H1 (cell line): ENCODE results near the gene RFX3. TPM values are rescaled to one million over a fixed set of nuclear protein-coding genes. Genes with fewer than 3 reads are reported as not detected.

Experiments used
- CTCF ChIA-PET: fragments of 300-600 bp; sonication (Branson Sonifier 250); formaldehyde crosslinking; loops from one replicate; lab custom pipeline; 2021; ENCODE audit not compliant: partially characterized antibody; lab: Charles Lee
- POLR2A ChIA-PET: fragments of 300-600 bp; sonication (Branson Sonifier 250); formaldehyde crosslinking; loops from one replicate; lab custom pipeline; 2021; ENCODE audit warnings: inconsistent platforms; ENCODE audit not compliant: partially characterized antibody; lab: Charles Lee
- DNase-seq, 2 experiments: peaks; one replicate each; pipeline versions ENCODE4 v3.0.0 to v3.0.0-alpha.2; 2010 to 2022; ENCODE audit warnings: low spot score in 2 of 2, low read depth in 1 of 2, mixed read lengths in 1 of 2
- FAIRE-seq: peaks from 2 replicates; lab custom pipeline; 2011; peaks lifted over from hg19 to GRCh38; lab: Jason Lieb, UNC
- H2AFZ ChIP-seq: 2 replicates; pipeline ENCODE4 v1.8.1; 2012; ENCODE audit warnings: low read length, inconsistent platforms
- H2AK5ac ChIP-seq: 2 replicates; pipeline ENCODE4 v1.6.1; 2013; ENCODE audit warnings: low read depth, low read length
- H2BK120ac ChIP-seq: replicated peaks from 2 replicates; pipeline ENCODE3; 2013; ENCODE audit warnings: low read depth, low read length, inconsistent platforms
- H2BK12ac ChIP-seq: 2 replicates; pipeline ENCODE4 v1.6.1; 2013; ENCODE audit warnings: low read depth, low read length
- H2BK15ac ChIP-seq: 2 replicates; pipeline ENCODE4 v1.6.1; 2013; ENCODE audit warnings: low read length
- H2BK20ac ChIP-seq: 2 replicates; pipeline ENCODE4 v1.6.1; 2013; ENCODE audit warnings: low read length
- H2BK5ac ChIP-seq: 2 replicates; pipeline ENCODE4 v1.6.1; 2013; ENCODE audit warnings: low read depth, low read length
- H3K14ac ChIP-seq: 2 replicates; pipeline ENCODE4 v1.6.1; 2013; ENCODE audit warnings: inconsistent platforms; ENCODE audit not compliant: insufficient read length
- H3K18ac ChIP-seq: 2 replicates; pipeline ENCODE4 v1.6.1; 2013; ENCODE audit warnings: low read length; ENCODE audit errors: extremely low read depth
- H3K23ac ChIP-seq: 2 replicates; pipeline ENCODE4 v1.6.1; 2013; ENCODE audit warnings: inconsistent platforms; ENCODE audit not compliant: insufficient read length
- H3K23me2 ChIP-seq: 2 replicates; pipeline ENCODE4 v1.6.1; 2013; ENCODE audit warnings: low read depth, low read length
- H3K27ac ChIP-seq: 2 replicates; pipeline ENCODE4 v1.6.1; 2011; ENCODE audit warnings: low read depth, low read length, inconsistent platforms
- H3K27me3 ChIP-seq, 4 experiments: replicated peaks in 1 of 4; 1 replicate in 1 of 4; 2 replicates in 3 of 4; pipeline versions ENCODE4 v1.6.1 to v1.8.1; 2011 to 2013; ENCODE audit warnings: low read length in 3 of 4, mild to moderate bottlenecking in 3 of 4, inconsistent platforms in 2 of 4, mixed read lengths in 2 of 4, moderate library complexity in 1 of 4; ENCODE audit not compliant: control insufficient read depth in 3 of 4, insufficient read depth in 3 of 4; ENCODE audit errors: extremely low read depth in 1 of 4
- H3K36me3 ChIP-seq, 4 experiments: 2 replicates each; pipeline versions ENCODE4 v1.6.1 to v1.8.1; 2011 to 2013; ENCODE audit warnings: mild to moderate bottlenecking in 4 of 4, low read length in 3 of 4, moderate library complexity in 2 of 4, control low read depth in 1 of 4, inconsistent platforms in 1 of 4; ENCODE audit not compliant: insufficient read depth in 4 of 4, control insufficient read depth in 2 of 4
- H3K4ac ChIP-seq: replicated peaks from 2 replicates; pipeline ENCODE3; 2013; ENCODE audit warnings: low read length, low read depth, mixed read lengths, inconsistent platforms; ENCODE audit not compliant: insufficient read length
- H3K4me1 ChIP-seq, 4 experiments: replicated peaks in 1 of 4; 1 replicate in 1 of 4; 2 replicates in 3 of 4; pipeline versions ENCODE4 v1.6.1 to v1.8.1; 2011 to 2013; ENCODE audit warnings: low read length in 3 of 4, inconsistent platforms in 2 of 4, mixed read lengths in 1 of 4; ENCODE audit not compliant: insufficient read depth in 4 of 4, control insufficient read depth in 3 of 4
- H3K4me2 ChIP-seq, 2 experiments: 2 replicates each; pipeline versions ENCODE4 v1.6.1 to v1.8.1; 2011 to 2013; ENCODE audit warnings: low read depth in 2 of 2, low read length in 2 of 2, control low read depth in 1 of 2, inconsistent platforms in 1 of 2, mild to moderate bottlenecking in 1 of 2; ENCODE audit not compliant: insufficient read depth in 1 of 2
- H3K4me3 ChIP-seq, 4 experiments: fragments of 200-600, 300-600 bp in 1 of 4; sonication (generic), shearing (Covaris generic), sonication (Bioruptor Twin) in 1 of 4; 2 replicates each; pipeline versions ENCODE4 v1.5.1 to v1.8.1; 2011 to 2016; ENCODE audit warnings: low read length in 4 of 4, low read depth in 3 of 4, control low read depth in 2 of 4, inconsistent platforms in 2 of 4, mild to moderate bottlenecking in 2 of 4, mixed read lengths in 1 of 4, moderate library complexity in 1 of 4; ENCODE audit not compliant: insufficient read depth in 2 of 4; ENCODE audit errors: extremely low read depth in 1 of 4
- H3K56ac ChIP-seq: replicated peaks from 2 replicates; pipeline ENCODE3; 2013; ENCODE audit warnings: low read depth, mild to moderate bottlenecking, mixed read lengths, low read length, inconsistent platforms; ENCODE audit not compliant: insufficient read length
- H3K79me1 ChIP-seq: 2 replicates; pipeline ENCODE4 v1.6.1; 2013; ENCODE audit warnings: low read depth, low read length, control low read depth
- H3K79me2 ChIP-seq, 2 experiments: 2 replicates each; pipeline versions ENCODE4 v1.6.1 to v1.8.1; 2012 to 2013; ENCODE audit warnings: low read length in 2 of 2, mild to moderate bottlenecking in 2 of 2, inconsistent platforms in 1 of 2; ENCODE audit not compliant: insufficient read depth in 2 of 2, control insufficient read depth in 1 of 2
- H3K9ac ChIP-seq, 4 experiments: replicated peaks in 1 of 4; 1 replicate in 1 of 4; 2 replicates in 3 of 4; pipeline versions ENCODE4 v1.6.1 to v1.8.1; 2011 to 2013; ENCODE audit warnings: low read depth in 3 of 4, low read length in 3 of 4, control low read depth in 2 of 4, mild to moderate bottlenecking in 2 of 4, moderate library complexity in 2 of 4, inconsistent platforms in 1 of 4; ENCODE audit errors: extremely low read depth in 1 of 4
- H3K9me3 ChIP-seq, 2 experiments: 2 replicates each; pipeline versions ENCODE4 v1.6.1 to v1.8.1; 2012 to 2013; ENCODE audit warnings: mild to moderate bottlenecking in 2 of 2, moderate library complexity in 2 of 2, control low read depth in 1 of 2, inconsistent platforms in 1 of 2, low read depth in 1 of 2, low read length in 1 of 2, mixed read lengths in 1 of 2; ENCODE audit not compliant: insufficient read depth in 2 of 2
- H4K20me1 ChIP-seq, 2 experiments: replicated peaks in 1 of 2; 2 replicates each; pipeline versions ENCODE3 to v1.8.1; 2011 to 2013; ENCODE audit warnings: inconsistent platforms in 2 of 2, low read length in 2 of 2, mild to moderate bottlenecking in 1 of 2; ENCODE audit not compliant: insufficient read depth in 2 of 2, control insufficient read depth in 1 of 2
- H4K5ac ChIP-seq: 2 replicates; pipeline ENCODE4 v1.6.1; 2013; ENCODE audit warnings: low read length, low read depth, mixed read lengths, inconsistent platforms; ENCODE audit not compliant: insufficient read length
- H4K8ac ChIP-seq: 2 replicates; pipeline ENCODE4 v1.8.0; 2013; ENCODE audit warnings: mild to moderate bottlenecking, moderate library complexity, low read length, inconsistent platforms; ENCODE audit not compliant: insufficient read depth; ENCODE audit errors: extremely low read depth
- H4K91ac ChIP-seq: replicated peaks from 2 replicates; pipeline ENCODE3; 2013; ENCODE audit warnings: low read length, mixed read lengths, inconsistent platforms; ENCODE audit not compliant: insufficient read length
- BRCA1 ChIP-seq: IDR thresholded peaks from 2 replicates; pipeline ENCODE4 v1.6.1; 2012; ENCODE audit warnings: low read depth, low read length, improper control_type of control experiment
- ZNF274 ChIP-seq: IDR thresholded peaks from 2 replicates; pipeline ENCODE4 v1.7.0; 2012; ENCODE audit warnings: low read length, borderline replicate concordance; ENCODE audit errors: extremely low read depth
- WGBS, 2 experiments: shearing (Covaris generic) in 1 of 2; methylation state at CpG; one replicate each; pipeline versions ENCODE4 v1.1.6 to v1.1.7; 2013 to 2015; ENCODE audit warnings: low lambda C conversion rate in 2 of 2, mixed read lengths in 2 of 2, inconsistent platforms in 1 of 2, low coverage in 1 of 2, missing lambda C conversion rate in 1 of 2; ENCODE audit not compliant: insufficient replicate concordance in 2 of 2, insufficient coverage in 1 of 2, insufficient read length in 1 of 2; ENCODE audit errors: extremely low coverage in 1 of 2, missing lambda C conversion rate in 1 of 2; 5-methylcytosine and 5-hydroxymethylcytosine counted together
- polyA plus RNA-seq, 7 experiments: library from polyadenylated mRNA; depleted of rRNA in 3 of 7; stranded (reverse) in 5 of 7; unstranded in 2 of 7; fragments of >200 nt in 5 of 7; fragments of 200-250 nt in 2 of 7; gene quantifications; 1 replicate in 5 of 7; 2 replicates in 1 of 7; 4 replicates in 1 of 7; pipeline versions ENCODE4 v1.2.1 to v1.2.3, GENCODE V29; 2011 to 2013; ENCODE audit warnings: missing spikeins in 2 of 7, mixed read lengths in 2 of 7
- total RNA-seq: library from RNA; stranded (reverse); fragmentation: NEBNext Ultra II Directional; extraction: Animal tissue kit (Norgen Biotek cat#: 25700); gene quantifications from 2 replicates; pipeline ENCODE4 v1.2.1, GENCODE V29; 2021

Gene RFX3
- total and polyA plus RNA-seq, 2 of the 8 experiments (the other 6 are each of a cell fraction or from before 2014, with no cell fraction given) = 4.9 to 22.6 TPM

DNA sequence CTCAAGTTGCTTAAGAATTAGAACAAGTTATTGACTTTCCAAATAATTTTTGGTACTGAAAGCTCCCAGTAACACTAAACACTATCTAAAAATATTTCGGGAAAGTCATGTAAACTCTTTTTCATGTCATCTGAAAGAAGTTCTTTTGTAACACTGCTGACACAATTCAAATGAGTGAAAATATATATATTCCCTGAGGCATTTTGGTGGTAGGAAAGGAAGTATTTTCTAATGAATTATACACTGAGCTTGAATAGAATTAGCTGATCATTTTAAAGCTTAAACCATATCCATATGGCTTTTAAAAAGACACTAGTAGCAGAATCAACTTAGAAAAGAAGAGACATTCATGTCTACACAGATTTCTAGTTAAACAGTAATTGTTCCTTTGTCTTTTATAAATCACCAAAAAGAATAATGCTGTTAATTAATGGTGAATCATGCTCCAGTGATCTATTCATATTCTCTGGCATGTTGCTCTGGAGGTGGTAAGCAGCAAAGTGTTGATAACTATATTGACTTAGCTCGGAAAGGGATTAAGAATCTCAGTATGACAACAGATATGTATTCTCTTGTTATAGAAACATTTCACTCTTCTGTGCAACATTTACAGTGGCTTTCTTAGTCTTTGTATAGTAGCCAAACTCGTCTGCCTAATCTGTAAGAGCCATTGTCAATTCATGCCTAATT lies 27.4 kb upstream of the RFX3 start:
- H3K27me3 ChIP-seq = no peaks in the 10 kb centered on the region
- H3K56ac ChIP-seq = no peak overlapping the region
- no peak overlapping the region for H2BK12ac ChIP-seq
- H3K4me2 ChIP-seq = no peak overlapping the region
- TF ChIP-seq ZNF274 = no peak
- TF ChIP-seq BRCA1 = no peak
- H3K9me3 ChIP-seq = no peaks in the 10 kb centered on the region
- H2BK120ac ChIP-seq = no peak overlapping the region
- no peak for FAIRE-seq
- no peak overlapping the region for H3K18ac ChIP-seq
- H4K5ac ChIP-seq = no peak overlapping the region
- no peak overlapping the region for H2AK5ac ChIP-seq
- no peak overlapping the region for H2AFZ ChIP-seq
- no peak overlapping the region for H4K91ac ChIP-seq
- H3K27ac ChIP-seq = no peak overlapping the region
- no peak overlapping the region for H3K4me3 ChIP-seq
- H3K23me2 ChIP-seq = no peaks in the 10 kb centered on the region; the same call in 1 of the 2 replicates
- H3K36me3 ChIP-seq = no peaks in the 10 kb centered on the region
- no peak overlapping the region for H3K9ac ChIP-seq
- H3K79me1 ChIP-seq = no peaks in the 10 kb centered on the region
- H2BK5ac ChIP-seq = no peak overlapping the region
- H4K8ac ChIP-seq = no peak overlapping the region
- CTCF ChIA-PET = no interaction called here
- no peak for DNase-seq
- H3K4ac ChIP-seq = no peak overlapping the region
- no peak overlapping the region for H2BK15ac ChIP-seq
- H3K4me1 ChIP-seq = no peaks in the 10 kb centered on the region
- H3K79me2 ChIP-seq = no peaks in the 10 kb centered on the region
- H2BK20ac ChIP-seq = no peak overlapping the region
- 76% methylated on average over 3 of the region's 3 CpGs; no CpG with 5 or more reads in 1 of the 2 experiments for WGBS, 2 experiments
- peaks cover 0 to 1% of the 10 kb centered on the region in 2 experiments for H4K20me1 ChIP-seq
- POLR2A ChIA-PET = no interaction called here
- no peak overlapping the region for H3K14ac ChIP-seq
- no peak overlapping the region for H3K23ac ChIP-seq
